H9 (cell line): ENCODE measurements around the gene TRPM3. TPM values are rescaled to one million over a fixed set of nuclear protein-coding genes. Genes with fewer than 3 reads are reported as not detected.

ENCODE experiments used
- DNase-seq: peaks from one replicate; pipeline ENCODE4 v3.0.0-alpha.2; 2017
- H2AFZ ChIP-seq: one replicate; pipeline ENCODE4 v1.6.1; 2013; ENCODE audit warnings: mild to moderate bottlenecking, low read length, control low read depth, moderate library complexity
- H2AK5ac ChIP-seq: 2 replicates; pipeline ENCODE4 v1.6.1; 2013; ENCODE audit warnings: low read length, control low read depth, mixed read lengths; ENCODE audit not compliant: insufficient read length
- H2BK120ac ChIP-seq: one replicate; pipeline ENCODE4 v1.6.1; 2013; ENCODE audit warnings: low read depth, mild to moderate bottlenecking, low read length, control low read depth, inconsistent platforms; ENCODE audit not compliant: poor library complexity, severe bottlenecking
- H2BK12ac ChIP-seq: 2 replicates; pipeline ENCODE4 v1.6.1; 2013; ENCODE audit warnings: low read length, control low read depth, mixed read lengths, low read depth; ENCODE audit not compliant: insufficient read length
- H2BK15ac ChIP-seq: 2 replicates; pipeline ENCODE4 v1.6.1; 2013; ENCODE audit warnings: low read depth, low read length, control low read depth
- H2BK20ac ChIP-seq: one replicate; pipeline ENCODE4 v1.6.1; 2013; ENCODE audit warnings: low read depth, mild to moderate bottlenecking, low read length, control low read depth, inconsistent platforms; ENCODE audit not compliant: poor library complexity, severe bottlenecking
- H2BK5ac ChIP-seq: 2 replicates; pipeline ENCODE4 v1.6.1; 2013; ENCODE audit warnings: low read length, control low read depth, mixed read lengths; ENCODE audit not compliant: insufficient read length
- H3K14ac ChIP-seq: 2 replicates; pipeline ENCODE4 v1.6.1; 2013; ENCODE audit warnings: low read length, control low read depth; ENCODE audit not compliant: insufficient read depth
- H3K18ac ChIP-seq: 2 replicates; pipeline ENCODE4 v1.6.1; 2013; ENCODE audit warnings: low read depth, mild to moderate bottlenecking, mixed read lengths, low read length, control low read depth; ENCODE audit not compliant: insufficient read length
- H3K23ac ChIP-seq: 2 replicates; pipeline ENCODE4 v1.6.1; 2013; ENCODE audit warnings: low read length, control low read depth, mixed read lengths, low read depth; ENCODE audit not compliant: insufficient read length
- H3K23me2 ChIP-seq: 2 replicates; pipeline ENCODE4 v1.6.1; 2013; ENCODE audit warnings: low read depth, mild to moderate bottlenecking, mixed read lengths, low read length, control low read depth; ENCODE audit not compliant: insufficient read length, poor library complexity, severe bottlenecking
- H3K27ac ChIP-seq: 2 replicates; pipeline ENCODE4 v1.5.1; 2013; ENCODE audit warnings: low read length, control low read depth, mixed read lengths, low read depth; ENCODE audit not compliant: insufficient read length
- H3K27me3 ChIP-seq: 2 replicates; pipeline ENCODE4 v1.6.1; 2013; ENCODE audit warnings: low read length, control low read depth, inconsistent platforms; ENCODE audit not compliant: insufficient read depth
- H3K4ac ChIP-seq: 2 replicates; pipeline ENCODE4 v1.6.1; 2013; ENCODE audit warnings: low read depth, mild to moderate bottlenecking, control low read depth, inconsistent platforms, low read length, moderate library complexity
- H3K4me1 ChIP-seq: 2 replicates; pipeline ENCODE4 v1.6.1; 2013; ENCODE audit warnings: low read length, control low read depth, inconsistent platforms; ENCODE audit not compliant: insufficient read depth
- H3K4me2 ChIP-seq: 2 replicates; pipeline ENCODE4 v1.6.1; 2013; ENCODE audit warnings: low read length, control low read depth, mixed read lengths; ENCODE audit not compliant: insufficient read length, insufficient read depth
- H3K56ac ChIP-seq: 2 replicates; pipeline ENCODE4 v1.6.1; 2013; ENCODE audit warnings: low read depth, mild to moderate bottlenecking, mixed read lengths, low read length, control low read depth; ENCODE audit not compliant: insufficient read length
- H3K79me1 ChIP-seq: 2 replicates; pipeline ENCODE4 v1.6.1; 2013; ENCODE audit warnings: low read depth, mild to moderate bottlenecking, moderate library complexity, low read length, control low read depth, inconsistent platforms; ENCODE audit not compliant: insufficient read depth, poor library complexity, severe bottlenecking
- H3K79me2 ChIP-seq: 2 replicates; pipeline ENCODE4 v1.6.1; 2013; ENCODE audit warnings: low read length, control low read depth, inconsistent platforms; ENCODE audit not compliant: insufficient read depth
- H3K9ac ChIP-seq: 2 replicates; pipeline ENCODE4 v1.6.1; 2013; ENCODE audit warnings: low read length, control low read depth, mixed read lengths; ENCODE audit not compliant: insufficient read length; ENCODE audit errors: extremely low read depth
- H3K9me3 ChIP-seq: one replicate; pipeline ENCODE4 v1.6.1; 2013; ENCODE audit warnings: low read depth, low read length, inconsistent platforms; ENCODE audit not compliant: control insufficient read depth
- H3T11ph ChIP-seq: one replicate; pipeline ENCODE4 v1.6.1; 2013; ENCODE audit warnings: mild to moderate bottlenecking, low read length, control low read depth, inconsistent platforms
- H4K20me1 ChIP-seq: one replicate; pipeline ENCODE4 v1.6.1; 2013; ENCODE audit not compliant: control insufficient read depth, insufficient read length, insufficient read depth
- H4K5ac ChIP-seq: 2 replicates; pipeline ENCODE4 v1.6.1; 2013; ENCODE audit warnings: low read depth, mild to moderate bottlenecking, mixed read lengths, low read length, control low read depth; ENCODE audit not compliant: insufficient read length
- H4K8ac ChIP-seq: replicated peaks from 2 replicates; pipeline ENCODE4 v1.6.1; 2013; ENCODE audit warnings: low read length, control low read depth, mixed read lengths, low read depth; ENCODE audit not compliant: insufficient read length
- H4K91ac ChIP-seq: 2 replicates; pipeline ENCODE4 v1.6.1; 2013; ENCODE audit warnings: low read depth, mild to moderate bottlenecking, moderate library complexity, mixed read lengths, low read length, control low read depth; ENCODE audit not compliant: insufficient read length
- H3K27ac Mint-ChIP-seq, 3 experiments: 2 replicates in 2 of 3; 3 replicates in 1 of 3; pipeline ENCODE4 v1.8.0; 2020 to 2021; ENCODE audit warnings: mixed read lengths in 3 of 3, mild to moderate bottlenecking in 1 of 3, moderate library complexity in 1 of 3
- H3K27me3 Mint-ChIP-seq: 2 replicates; pipeline ENCODE4 v1.8.0; 2021; ENCODE audit warnings: low read depth, mild to moderate bottlenecking, moderate library complexity, mixed read lengths
- H3K36me3 Mint-ChIP-seq, 3 experiments: 2 replicates in 2 of 3; 3 replicates in 1 of 3; pipeline ENCODE4 v1.8.0; 2020 to 2021; ENCODE audit warnings: low read depth in 3 of 3, mixed read lengths in 3 of 3; ENCODE audit not compliant: insufficient read depth in 1 of 3
- H3K4me1 Mint-ChIP-seq, 2 experiments: 2 replicates each; pipeline ENCODE4 v1.8.0; 2020; ENCODE audit warnings: mixed read lengths in 2 of 2
- H3K4me3 Mint-ChIP-seq, 2 experiments: 2 replicates in 1 of 2; 3 replicates in 1 of 2; pipeline ENCODE4 v1.8.0; 2020 to 2021; ENCODE audit warnings: mild to moderate bottlenecking in 2 of 2, mixed read lengths in 2 of 2, moderate library complexity in 1 of 2
- H3K9me3 Mint-ChIP-seq, 2 experiments: 2 replicates in 1 of 2; 3 replicates in 1 of 2; pipeline ENCODE4 v1.8.0; 2020; ENCODE audit warnings: mild to moderate bottlenecking in 2 of 2, mixed read lengths in 2 of 2, moderate library complexity in 1 of 2
- WGBS: extraction: QIAGEN DNeasy Blood & Tissue Kit; methylation state at CpG from one replicate; pipeline ENCODE4 v1.1.7; 2013; ENCODE audit warnings: missing lambda C conversion rate, low lambda C conversion rate, mixed read lengths; ENCODE audit not compliant: insufficient read length; ENCODE audit errors: extremely low coverage; 5-methylcytosine and 5-hydroxymethylcytosine counted together
- total RNA-seq: library from RNA; stranded (reverse); gene quantifications from 2 replicates; pipeline ENCODE4 v1.2.1, GENCODE V29; 2021
- TF ChIP-seq, protein P1 (sequence below): fragments of 200-600 bp; sonication (generic); conservative IDR thresholded peaks from 3 replicates; pipeline ENCODE4 v1.8.0; 2021; ENCODE audit warnings: antibody characterized with exemption, mild to moderate bottlenecking

The TRPM3 gene
- total RNA-seq, 1 experiment from 2014 or later, result 10.3 TPM

DNA sequence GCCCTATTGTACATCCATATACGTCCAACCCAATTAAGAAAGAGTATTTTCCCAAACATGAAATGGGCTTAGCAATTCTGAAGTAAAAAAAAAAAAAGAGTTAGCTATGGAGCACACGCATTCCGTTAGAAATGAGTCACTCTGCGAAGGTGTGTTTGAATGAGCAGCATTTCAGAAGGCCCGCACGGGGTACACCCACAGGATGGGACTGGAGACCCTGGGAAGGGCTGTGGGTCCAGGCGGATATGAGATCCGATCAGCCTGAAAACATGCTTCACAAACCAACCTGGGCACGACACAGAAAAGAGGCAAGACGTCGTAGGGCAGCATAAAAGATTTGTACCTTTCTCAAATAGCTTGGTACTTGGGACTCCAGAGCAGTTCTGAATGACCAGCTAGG lies 533.0 kb downstream of the TRPM3 start:
- Histone ChIP-seq H3K79me1 (no peaks in the 10 kb centered on the region), H3K56ac (no peak overlapping the region), H3K27me3 (no peaks in the 10 kb centered on the region), H3K23ac (no peak overlapping the region), H3K4me2 (no peak overlapping the region), H2AK5ac (no peak overlapping the region), H3K27ac (no peak overlapping the region), H3K4me1 (no peaks in the 10 kb centered on the region), H2BK20ac (no peak overlapping the region), H3K9ac (no peak overlapping the region), H4K20me1 (no peaks in the 10 kb centered on the region), H4K5ac (no peak overlapping the region), H2BK5ac (no peak overlapping the region), H4K91ac (no peak overlapping the region), H3K4ac (no peak overlapping the region), H3T11ph (no peak overlapping the region), H3K18ac (no peak overlapping the region), H4K8ac (no peak overlapping the region), H2BK120ac (no peak overlapping the region), H3K14ac (no peak overlapping the region), H2BK15ac (no peak overlapping the region), H2BK12ac (no peak overlapping the region), H3K23me2 (no peaks in the 10 kb centered on the region), H3K79me2 (no peaks in the 10 kb centered on the region), H2AFZ (no peak overlapping the region), H3K9me3 (no peaks in the 10 kb centered on the region)
- no peak for DNase-seq
- no peaks in the 10 kb centered on the region for H3K9me3 Mint-ChIP-seq
- no peaks in the 10 kb centered on the region for H3K27me3 Mint-ChIP-seq
- no peak overlapping the region for H3K4me3 Mint-ChIP-seq
- H3K36me3 Mint-ChIP-seq, result no peaks in the 10 kb centered on the region
- no CpG with 5 or more reads among the region's 11 CpGs for WGBS
- no peak overlapping the region for H3K27ac Mint-ChIP-seq
- TF ChIP-seq, protein P1, sequence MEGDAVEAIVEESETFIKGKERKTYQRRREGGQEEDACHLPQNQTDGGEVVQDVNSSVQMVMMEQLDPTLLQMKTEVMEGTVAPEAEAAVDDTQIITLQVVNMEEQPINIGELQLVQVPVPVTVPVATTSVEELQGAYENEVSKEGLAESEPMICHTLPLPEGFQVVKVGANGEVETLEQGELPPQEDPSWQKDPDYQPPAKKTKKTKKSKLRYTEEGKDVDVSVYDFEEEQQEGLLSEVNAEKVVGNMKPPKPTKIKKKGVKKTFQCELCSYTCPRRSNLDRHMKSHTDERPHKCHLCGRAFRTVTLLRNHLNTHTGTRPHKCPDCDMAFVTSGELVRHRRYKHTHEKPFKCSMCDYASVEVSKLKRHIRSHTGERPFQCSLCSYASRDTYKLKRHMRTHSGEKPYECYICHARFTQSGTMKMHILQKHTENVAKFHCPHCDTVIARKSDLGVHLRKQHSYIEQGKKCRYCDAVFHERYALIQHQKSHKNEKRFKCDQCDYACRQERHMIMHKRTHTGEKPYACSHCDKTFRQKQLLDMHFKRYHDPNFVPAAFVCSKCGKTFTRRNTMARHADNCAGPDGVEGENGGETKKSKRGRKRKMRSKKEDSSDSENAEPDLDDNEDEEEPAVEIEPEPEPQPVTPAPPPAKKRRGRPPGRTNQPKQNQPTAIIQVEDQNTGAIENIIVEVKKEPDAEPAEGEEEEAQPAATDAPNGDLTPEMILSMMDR, result no peak
- H3K4me1 Mint-ChIP-seq, result peaks cover 3 to 7% of the 10 kb centered on the region in 2 experiments; a peak in 3 of 4 replicates
